K562 (cell line): ENCODE data around the gene KLHL34. TPM values are rescaled to one million over a fixed set of nuclear protein-coding genes. Genes with fewer than 3 reads are reported as not detected.

Experiments used
- ATAC-seq: fragments of 200-7000 bp; cut with Tn5 transposase; 3 replicates; pipeline ENCODE4 v1.9.1; 2020; ENCODE audit warnings: moderate library complexity
- BruUV-seq: library from RNA; stranded (reverse); fragments of 400-500 nt; replicated peaks from 2 replicates; lab custom pipeline; 2021; lab: Mats Ljungman, UMichigan
- CTCF ChIA-PET: fragments of 300-600 bp; formaldehyde crosslinking; extraction: SDS; loops from one replicate; lab custom pipeline; 2021; ENCODE audit warnings: low intra/inter-chr PET ratio; lab: Yijun Ruan, JAX
- POLR2A ChIA-PET: fragments of 300-600, 350-650 bp; sonication (Branson Sonifier 250); formaldehyde crosslinking; extraction: SDS; loops from one replicate; lab custom pipeline; 2021; ENCODE audit warnings: antibody characterized with exemption, inconsistent platforms; lab: Yijun Ruan, JAX
- DNase-seq, 4 experiments: peaks; one replicate each; pipeline versions ENCODE4 v3.0.0 to v3.0.0-alpha.2; 2011 to 2018; ENCODE audit warnings: low spot score in 3 of 4, mixed read lengths in 3 of 4; ENCODE audit errors: extremely low read depth in 1 of 4
- FAIRE-seq: peaks from 2 replicates; lab custom pipeline; 2011; peaks lifted over from hg19 to GRCh38; lab: Jason Lieb, UNC
- H2AFZ ChIP-seq: 2 replicates; pipeline ENCODE4 v1.6.0; 2011; ENCODE audit warnings: low read depth, low read length, control low read depth, inconsistent platforms
- H3K27ac ChIP-seq: fragments of 200-600 bp; 3 replicates; pipeline ENCODE4 v1.8.0; 2011; ENCODE audit warnings: low read depth, mild to moderate bottlenecking, control low read depth, inconsistent platforms, low read length, moderate library complexity, mixed read lengths; ENCODE audit errors: extremely low read depth
- H3K27me3 ChIP-seq, 2 experiments: fragments of 300-600 bp in 1 of 2; 2 replicates in 1 of 2; 3 replicates in 1 of 2; pipeline versions ENCODE4 v1.6.0 to v1.8.0; 2011; ENCODE audit warnings: inconsistent platforms in 2 of 2, low read length in 2 of 2, mild to moderate bottlenecking in 1 of 2, mixed read lengths in 1 of 2, moderate library complexity in 1 of 2; ENCODE audit not compliant: control insufficient read depth in 2 of 2, insufficient read depth in 2 of 2
- H3K36me3 ChIP-seq: fragments of 300-600 bp; 3 replicates; pipeline ENCODE4 v1.8.0; 2011; ENCODE audit warnings: mild to moderate bottlenecking, low read length, inconsistent platforms; ENCODE audit not compliant: control insufficient read depth, insufficient read depth
- H3K4me1 ChIP-seq, 2 experiments: fragments of 200-600 bp in 1 of 2; replicated peaks in 1 of 2; 2 replicates in 1 of 2; 3 replicates in 1 of 2; pipeline versions ENCODE4 v1.5.1 to v1.8.0; 2011; ENCODE audit warnings: inconsistent platforms in 2 of 2, low read length in 2 of 2, mild to moderate bottlenecking in 1 of 2, mixed read lengths in 1 of 2, moderate library complexity in 1 of 2; ENCODE audit not compliant: control insufficient read depth in 2 of 2, insufficient read depth in 2 of 2
- H3K4me2 ChIP-seq: 2 replicates; pipeline ENCODE4 v1.6.1; 2011; ENCODE audit warnings: low read length, control low read depth, inconsistent platforms, mixed read lengths; ENCODE audit not compliant: insufficient read depth
- H3K4me3 ChIP-seq: fragments of 200-600 bp; sonication (generic), shearing (Covaris generic); 2 replicates; pipeline ENCODE4 v1.5.1; 2016; ENCODE audit warnings: control low read depth, inconsistent platforms
- H3K79me2 ChIP-seq: fragments of 200-600 bp; 3 replicates; pipeline ENCODE4 v1.8.0; 2011; ENCODE audit warnings: low read length, inconsistent platforms; ENCODE audit not compliant: control insufficient read depth, insufficient read depth
- H3K9ac ChIP-seq, 2 experiments: 2 replicates each; pipeline versions ENCODE4 v1.6.0 to v1.6.1; 2011; ENCODE audit warnings: low read depth in 2 of 2, low read length in 2 of 2, control low read depth in 1 of 2, inconsistent platforms in 1 of 2, mild to moderate bottlenecking in 1 of 2, mixed read lengths in 1 of 2; ENCODE audit not compliant: insufficient read depth in 1 of 2
- H3K9me1 ChIP-seq: one replicate; pipeline ENCODE4 v1.6.0; 2011; ENCODE audit warnings: inconsistent platforms, mild to moderate bottlenecking, low read length, moderate library complexity; ENCODE audit not compliant: control insufficient read depth, insufficient read depth
- H3K9me3 ChIP-seq: replicated peaks from 2 replicates; pipeline ENCODE4 v1.5.1; 2011; ENCODE audit warnings: low read depth, low read length, inconsistent platforms; ENCODE audit not compliant: control insufficient read depth, insufficient read depth
- H4K20me1 ChIP-seq: replicated peaks from 2 replicates; pipeline ENCODE4 v1.6.1; 2011; ENCODE audit warnings: low read length, inconsistent platforms, mixed read lengths; ENCODE audit not compliant: control insufficient read depth, insufficient read depth
- CHD7 ChIP-seq: fragments of 200-600 bp; sonication (generic); IDR thresholded peaks from one replicate; pipeline ENCODE4 v1.6.1; 2012; ENCODE audit warnings: mild to moderate bottlenecking, low read depth, low read length, inconsistent platforms
- MEF2D ChIP-seq: conservative IDR thresholded peaks from 2 replicates; pipeline ENCODE4 v1.6.1; 2016; ENCODE audit warnings: low read depth, missing genetic modification characterization, missing compliant biosample characterization
- NEUROD1 ChIP-seq: fragments of 150-350 bp; IDR thresholded peaks from 2 replicates; pipeline ENCODE4 v1.6.1; 2014; ENCODE audit warnings: borderline replicate concordance, low read length, low read depth; ENCODE audit not compliant: partially characterized antibody
- SRSF7 ChIP-seq: fragments of 200-400 bp; formaldehyde crosslinking; optimal IDR thresholded peaks from 2 replicates; pipeline ENCODE3; 2017; ENCODE audit warnings: mild to moderate bottlenecking, low read depth, low read length
- WGBS: fragments of 100-300 bp; shearing (Covaris generic); methylation state at CpG from one replicate; pipeline ENCODE4 v1.1.6; 2016; ENCODE audit warnings: low coverage, mixed read lengths; ENCODE audit not compliant: insufficient coverage; ENCODE audit errors: missing lambda C conversion rate; 5-methylcytosine and 5-hydroxymethylcytosine counted together
- in situ Hi-C: fragments of 300-500 bp; cut with MboI; formaldehyde crosslinking; loops from 4 replicates; pipeline ENCODE4 v1.15.0; 2018; ENCODE audit warnings: inconsistent platforms, mixed read lengths
- intact Hi-C: fragments of 100-400 bp; cut with micrococcal nuclease; formaldehyde crosslinking; loops from 2 replicates; pipeline ENCODE4 v1.14.2; 2022
- polyA plus RNA-seq, 8 experiments: library from polyadenylated mRNA; depleted of rRNA in 4 of 8; stranded (reverse) in 5 of 8; unstranded in 3 of 8; fragments of >200 nt; fragmentation: Nextera tagmentation in 2 of 8; fragmentation: Illumina TruSeq in 1 of 8; extraction: Ambion mirVana in 2 of 8; extraction: Trizol in 1 of 8; gene quantifications; 2 replicates each; pipeline versions ENCODE4 v1.2.1 to v1.2.3, GENCODE V29; 2011 to 2014; ENCODE audit warnings: inconsistent platforms in 1 of 8, missing spikeins in 1 of 8
- total RNA-seq, 7 experiments: library from RNA; depleted of rRNA in 6 of 7; stranded (reverse); fragments of >200 nt in 6 of 7; fragmentation: Illumina TruSeq in 2 of 7; extraction: Trizol in 2 of 7; gene quantifications; 2 replicates each; pipeline versions ENCODE4 v1.2.1 to v1.2.3, GENCODE V29; 2011 to 2021; ENCODE audit warnings: low replicate concordance in 1 of 7

Gene KLHL34
- total and polyA plus RNA-seq, 9 of the 15 experiments (the other 6 are each of a cell fraction or from before 2014, with no cell fraction given) = not detected

- Histone ChIP-seq H3K79me2 (no peaks in the 10 kb centered on the region), H3K27ac (no peak overlapping the region), H3K9me1 (no peaks in the 10 kb centered on the region), H3K4me3 (no peak overlapping the region), H3K27me3 (no peaks in the 10 kb centered on the region), H3K9ac (no peak overlapping the region), H3K9me3 (no peaks in the 10 kb centered on the region), H2AFZ (no peak overlapping the region), H3K4me2 (no peak overlapping the region), H3K4me1 (no peaks in the 10 kb centered on the region), H4K20me1 (no peaks in the 10 kb centered on the region), H3K36me3 (no peaks in the 10 kb centered on the region)
- in situ Hi-C loops = no loop called here
- no peak for ATAC-seq
- no peak for FAIRE-seq
- 5% methylated on average over 4 of the region's 4 CpGs for WGBS
- intact Hi-C loops = no loop called here
- POLR2A ChIA-PET = no interaction called here
- CTCF ChIA-PET = no interaction called here
- DNase-seq = no peak
- BruUV-seq = no TSS peak
- TF ChIP-seq NEUROD1 = no peak
- no peak for TF ChIP-seq SRSF7
- no peak for TF ChIP-seq CHD7
- no peak for TF ChIP-seq MEF2D
Measured at GRCh38 chrX:21705225-21705624, 47.1 kb upstream of the KLHL34 start.
